Gastroesophageal sphincter (tissue), 3 donors: ENCODE results near the gene DUSP11.

ENCODE experiments used
- EP300 ChIP-seq: sonication (generic); formaldehyde crosslinking; IDR thresholded peaks from one replicate; pipeline ENCODE4 v1.6.1; 2017; ENCODE audit warnings: antibody characterized with exemption, mild to moderate bottlenecking
- POLR2A ChIP-seq, 2 donors: fragments of 450-650 bp; IDR thresholded peaks; one replicate each; pipeline ENCODE4 v1.6.1; 2017; ENCODE audit warnings: antibody characterized with exemption in 2 of 2, mild to moderate bottlenecking in 2 of 2, moderate library complexity in 1 of 2
- TF ChIP-seq, protein P1 (sequence below), 4 experiments: fragments of 200-600 bp in 2 of 4; fragments of 450-650 bp in 2 of 4; sonication (generic) in 1 of 4; IDR thresholded peaks; one replicate each; pipeline ENCODE4 v1.5.1; 2017 to 2019; ENCODE audit warnings: antibody characterized with exemption in 4 of 4, mild to moderate bottlenecking in 2 of 4, moderate library complexity in 2 of 4

DNA sequence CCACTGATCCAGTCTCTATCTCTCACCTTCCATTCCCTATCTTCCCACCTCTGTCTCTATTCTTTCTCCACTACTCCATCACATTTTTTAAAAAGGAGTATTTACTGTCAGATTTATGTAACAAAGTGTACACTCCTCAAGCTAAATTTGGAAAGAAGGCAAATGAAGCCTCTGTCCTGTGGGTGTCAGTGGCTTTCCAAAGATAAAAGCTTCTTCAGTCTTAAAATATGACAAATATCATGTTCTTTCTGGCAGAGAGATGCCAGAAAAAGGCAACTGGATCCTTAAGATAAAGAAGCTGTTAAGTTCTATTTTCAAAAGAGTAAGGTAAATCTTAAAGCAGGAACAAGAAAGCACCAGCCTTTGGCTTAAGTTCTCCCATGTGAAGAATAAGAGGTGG, 7.1 kb downstream of the DUSP11 start:
- TF ChIP-seq, protein P1, sequence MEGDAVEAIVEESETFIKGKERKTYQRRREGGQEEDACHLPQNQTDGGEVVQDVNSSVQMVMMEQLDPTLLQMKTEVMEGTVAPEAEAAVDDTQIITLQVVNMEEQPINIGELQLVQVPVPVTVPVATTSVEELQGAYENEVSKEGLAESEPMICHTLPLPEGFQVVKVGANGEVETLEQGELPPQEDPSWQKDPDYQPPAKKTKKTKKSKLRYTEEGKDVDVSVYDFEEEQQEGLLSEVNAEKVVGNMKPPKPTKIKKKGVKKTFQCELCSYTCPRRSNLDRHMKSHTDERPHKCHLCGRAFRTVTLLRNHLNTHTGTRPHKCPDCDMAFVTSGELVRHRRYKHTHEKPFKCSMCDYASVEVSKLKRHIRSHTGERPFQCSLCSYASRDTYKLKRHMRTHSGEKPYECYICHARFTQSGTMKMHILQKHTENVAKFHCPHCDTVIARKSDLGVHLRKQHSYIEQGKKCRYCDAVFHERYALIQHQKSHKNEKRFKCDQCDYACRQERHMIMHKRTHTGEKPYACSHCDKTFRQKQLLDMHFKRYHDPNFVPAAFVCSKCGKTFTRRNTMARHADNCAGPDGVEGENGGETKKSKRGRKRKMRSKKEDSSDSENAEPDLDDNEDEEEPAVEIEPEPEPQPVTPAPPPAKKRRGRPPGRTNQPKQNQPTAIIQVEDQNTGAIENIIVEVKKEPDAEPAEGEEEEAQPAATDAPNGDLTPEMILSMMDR (IDR thresholded peaks at IDR 0.05) = no peak
- TF ChIP-seq POLR2A (IDR thresholded peaks at IDR 0.05) = no peak
- TF ChIP-seq EP300 = no peak
